Measurements from ENCODE around the gene TMC6. TPM values are rescaled to one million over a fixed set of nuclear protein-coding genes. Genes with fewer than 3 reads are reported as not detected.

Gene TMC6
- total and polyA plus RNA-seq, 2 of the 4 experiments (the other 2 are of a cell fraction), result 0.19 TPM; not detected in 1

- POLR2A ChIA-PET (ENCODE audit: unreplicated experiment), result no interaction called here
- 78% methylated on average over 12 of the region's 19 CpGs; no CpG with 5 or more reads in 1 of the 2 experiments for WGBS, 2 experiments (ENCODE audit: extremely low coverage in 2 of 2, insufficient read length in 1 of 2)
These were observed 17.4 kb downstream of the TMC6 start for GRCh38 chr17:78111016-78111726.

More at GRCh38 chr17:78111016-78111726, 17.4 kb downstream of the TMC6 start:
- Histone ChIP-seq H4K8ac (ENCODE audit: low read depth in 2 of 2, low read length in 2 of 2) (no peak overlapping the region), H3K56ac (ENCODE audit: extremely low read depth, insufficient read depth, low read length) (no peak overlapping the region), H4K5ac (ENCODE audit: low read depth, low read length) (no peak overlapping the region), H2BK120ac (ENCODE audit: low read depth, low read length) (no peak overlapping the region), H3K14ac (replicated peaks; ENCODE audit: low read depth, low read length) (no peak overlapping the region), H3K79me1 (ENCODE audit: low read depth in 1 of 2, low read length in 2 of 2) (no peaks in the 10 kb centered on the region), H2AK5ac (ENCODE audit: low read depth, low read length) (no peak overlapping the region), H2BK20ac (ENCODE audit: low read depth, low read length) (no peak overlapping the region), H4K91ac (ENCODE audit: insufficient read depth, low read depth, low read length) (no peak overlapping the region), H3K9me1 (ENCODE audit: insufficient read depth, low read length) (no peaks in the 10 kb centered on the region), H3K9ac (ENCODE audit: low read depth, low read length) (no peak overlapping the region), H3K4ac (ENCODE audit: low read depth, low read length) (no peak overlapping the region), H3K9me3 (ENCODE audit: control insufficient read depth, insufficient read depth, low read length) (no peaks in the 10 kb centered on the region), H3K36me3 (ENCODE audit: control insufficient read depth, insufficient read depth, low read length) (no peaks in the 10 kb centered on the region), H3K18ac (ENCODE audit: low read depth, low read length) (no peak overlapping the region), H3K27me3 (ENCODE audit: control insufficient read depth, insufficient read depth, low read length) (peaks cover 9% of the 10 kb centered on the region; the same call in 1 of the 2 replicates), H2AK9ac (replicated peaks; ENCODE audit: low read depth, low read length, poor library complexity) (no peak overlapping the region), H3K27ac (ENCODE audit: insufficient read depth, low read length) (no peak overlapping the region), H2BK5ac (ENCODE audit: low read depth, low read length, poor library complexity, severe bottlenecking) (no peak overlapping the region), H2AFZ (replicated peaks; ENCODE audit: low read length, poor library complexity) (no peak overlapping the region), H3K4me2 (ENCODE audit: low read depth, low read length) (no peak overlapping the region), H3K4me3 (ENCODE audit: insufficient read depth, low read depth, low read length) (no peak overlapping the region), H3K23ac (ENCODE audit: low read depth, low read length) (no peak overlapping the region), H2BK15ac (ENCODE audit: low read depth, low read length) (no peak overlapping the region), H3K4me1 (ENCODE audit: control insufficient read depth, insufficient read depth, low read length) (no peaks in the 10 kb centered on the region), H4K20me1 (ENCODE audit: insufficient read depth, low read length) (no peaks in the 10 kb centered on the region)
- ATAC-seq (ENCODE audit: low read depth) (no peak), DNase-seq (no peak)
- dilution Hi-C loops (cut with HindIII; ENCODE audit: low sequenced_read_pairs, unreplicated experiment) (no loop called here), in situ Hi-C loops (cut with MboI; ENCODE audit: low sequenced_read_pairs) (loop anchor here (5.0 to 10.0 kb wide), 3 partner anchors 66 to 314 kb away; no protein-coding TSS in a partner anchor), intact Hi-C loops (cut with micrococcal nuclease) (no loop called here)
- CTCF ChIA-PET, result interaction anchor here (0.6 kb wide), 1 partner anchor 133 kb away, joined by 3 read pairs; no protein-coding TSS in a partner anchor
- BruUV-seq (replicated peaks), result no TSS peak
- TF ChIP-seq CHD1 (IDR thresholded peaks at IDR 0.05; ENCODE audit: low read depth, low read length) (no peak), USF2 (IDR thresholded peaks at IDR 0.05; ENCODE audit: low read depth, low read length) (no peak), RCOR1 (IDR thresholded peaks at IDR 0.05; ENCODE audit: insufficient replicate concordance, low read length) (no peak), POLR2A (IDR thresholded peaks at IDR 0.05; ENCODE audit: low read depth, low read length) (no peak), BHLHE40 (IDR thresholded peaks at IDR 0.05; ENCODE audit: low read depth, low read length) (no peak), MAFK (IDR thresholded peaks at IDR 0.05; ENCODE audit: low read depth, low read length) (no peak), MAZ (IDR thresholded peaks at IDR 0.05; ENCODE audit: borderline replicate concordance, low read depth, low read length) (no peak), ELK1 (IDR thresholded peaks at IDR 0.05; ENCODE audit: borderline replicate concordance, low read depth, low read length) (no peak), RFX5 (IDR thresholded peaks at IDR 0.05; ENCODE audit: low read depth, low read length) (no peak), NFE2L2 (IDR thresholded peaks at IDR 0.05; ENCODE audit: low read depth, low read length) (no peak), SMC3 (IDR thresholded peaks at IDR 0.05; ENCODE audit: low read depth, low read length) (no peak), FOS (IDR thresholded peaks at IDR 0.05; ENCODE audit: low read depth, low read length) (no peak), MXI1 (IDR thresholded peaks at IDR 0.05; ENCODE audit: borderline replicate concordance, low read depth, low read length) (no peak), CTCF (conservative IDR thresholded peaks at IDR 0.05; ENCODE audit: low read depth, low read length) (no peak), CEBPB (IDR thresholded peaks at IDR 0.05; ENCODE audit: low read depth, low read length) (no peak), RAD21 (IDR thresholded peaks at IDR 0.05; ENCODE audit: low read length) (no peak)

All from IMR-90 (cell line).